Suppressor macrophage treated with lipopolysaccharide for 4 hours (primary cell): ENCODE results near the gene CRLF1.
A peak's percentile ranks its signal among the peaks of the same experiment; 100 is the strongest.

Source experiments
- DNase-seq: peaks from one replicate; pipeline ENCODE4 v3.0.0-alpha.2; 2020

Gene CRLF1

GRCh38 chr19:18636183-18636968 is 29.8 kb upstream of the CRLF1 start:
- peak; percentile 100 for DNase-seq

DNA sequence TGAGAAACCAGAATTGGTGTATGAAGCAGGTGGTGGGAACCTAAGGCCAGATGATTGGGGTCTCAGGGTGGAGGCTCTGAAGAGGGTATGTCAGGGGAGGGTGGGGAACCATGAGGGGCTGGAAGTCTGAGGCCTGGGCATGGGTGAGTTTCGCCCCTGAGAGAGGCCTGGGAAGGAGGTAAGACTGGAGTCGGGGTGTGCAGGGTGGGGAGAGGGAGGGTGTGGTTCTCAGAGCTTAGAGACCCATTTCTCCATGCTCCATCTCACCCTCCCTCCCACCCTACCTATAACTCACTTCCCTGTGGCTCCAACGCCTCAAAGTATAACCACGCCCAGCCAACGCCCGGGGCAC is 29.2 kb upstream of the CRLF1 start:
- no peak for DNase-seq

DNA sequence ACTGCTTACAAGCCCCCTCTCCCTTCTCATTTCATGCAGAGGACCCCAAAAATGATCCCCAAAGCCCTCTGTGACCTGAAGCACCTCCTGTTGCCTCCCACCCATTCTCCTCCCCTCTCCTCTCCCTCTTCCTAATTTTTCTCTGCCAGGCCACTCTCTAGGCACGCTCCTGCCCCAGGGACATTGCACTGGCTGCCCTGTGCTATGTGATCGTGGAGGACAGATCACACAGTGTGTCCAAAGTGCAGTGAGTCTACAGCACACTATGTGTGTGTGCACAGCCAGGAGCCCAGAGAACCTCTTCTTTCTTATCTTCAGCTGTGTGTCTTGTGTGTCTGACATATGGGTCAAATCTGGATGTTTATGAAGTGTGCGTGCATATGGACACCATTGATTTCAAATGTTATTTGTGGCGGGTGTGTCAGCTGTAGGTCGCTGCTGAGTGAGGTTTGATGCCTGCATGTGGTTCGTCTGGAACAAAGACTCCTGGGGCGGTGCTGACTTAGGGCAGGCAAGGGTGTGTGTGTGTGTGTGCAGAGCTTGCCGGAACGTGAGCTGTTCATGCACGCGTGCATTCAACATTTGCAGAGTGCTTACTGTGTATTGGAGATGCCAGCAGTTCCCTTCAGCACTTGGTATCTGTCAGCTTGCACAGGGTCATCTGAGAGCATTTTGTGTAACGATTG is 28.2 kb upstream of the CRLF1 start:
- no peak for DNase-seq

DNA sequence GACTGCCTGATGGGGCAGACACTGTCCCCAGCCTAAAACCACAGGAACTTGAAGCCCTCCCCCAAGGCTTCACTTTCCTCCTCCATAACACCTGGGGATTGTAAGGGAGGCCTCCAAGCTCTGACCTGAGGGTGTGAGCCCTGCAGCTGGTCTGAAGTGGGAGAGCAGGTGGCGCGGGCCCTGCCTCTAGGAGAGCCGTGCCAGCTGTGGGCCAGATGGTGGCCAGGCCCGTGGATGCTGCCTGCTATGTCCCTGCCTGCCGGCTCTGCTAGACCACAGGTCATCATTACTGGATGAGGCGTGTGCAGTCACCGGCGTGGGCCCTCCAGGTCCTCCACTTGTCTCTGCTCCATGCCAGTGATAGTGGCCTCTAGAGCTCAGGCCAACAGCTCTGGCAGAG is 26.7 kb upstream of the CRLF1 start:
- no peak for DNase-seq

DNA sequence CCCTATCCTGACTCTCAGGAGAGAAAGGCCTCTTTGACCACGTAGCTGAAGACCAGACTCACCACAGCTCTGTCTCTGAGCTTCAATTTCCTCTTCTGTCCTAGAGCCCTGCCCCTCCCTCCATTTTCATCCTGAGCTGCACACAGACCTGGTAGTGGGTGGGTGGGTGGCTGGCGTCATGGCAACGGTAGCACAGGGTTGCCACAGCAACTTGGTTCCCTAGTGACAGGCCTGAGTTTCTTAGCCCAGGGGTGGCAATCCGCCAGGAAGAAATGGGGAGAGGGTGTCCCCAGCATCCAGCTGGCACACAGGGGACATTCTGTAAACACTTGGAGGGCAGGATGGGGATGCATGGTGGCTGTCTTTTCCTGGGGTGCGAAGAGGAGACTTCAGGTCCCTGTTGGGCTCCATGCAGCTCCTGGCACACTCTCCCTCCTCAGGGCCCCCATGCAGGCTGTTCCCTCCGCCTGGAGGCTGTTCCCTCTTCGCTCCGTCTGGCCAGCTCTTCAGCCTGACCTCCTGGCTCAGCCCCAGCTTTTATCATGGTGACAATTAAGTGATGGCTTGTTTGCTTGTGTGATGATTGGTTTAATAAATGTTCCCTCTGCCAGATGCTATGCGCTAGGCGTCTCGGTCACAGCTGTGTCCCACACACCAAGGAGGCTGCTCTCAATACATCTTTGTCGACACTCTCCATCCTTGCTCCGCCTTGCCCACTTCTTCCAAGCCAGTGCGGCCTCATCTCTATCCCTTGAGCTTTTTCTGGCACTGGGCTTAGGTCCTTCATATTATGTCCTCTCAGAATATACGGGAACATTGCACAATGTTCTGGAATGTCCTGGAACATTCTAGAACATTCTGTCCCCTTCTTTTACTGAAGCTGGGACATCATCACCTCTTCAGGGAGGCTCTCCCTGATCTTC is 22.8 kb upstream of the CRLF1 start:
- DNase-seq = no peak

GRCh38 chr19:18626906-18627305 is 20.3 kb upstream of the CRLF1 start:
- DNase-seq = no peak

- DNase-seq = no peak
Observed at GRCh38 chr19:18620902-18621301, 14.3 kb upstream of the CRLF1 start.

DNA sequence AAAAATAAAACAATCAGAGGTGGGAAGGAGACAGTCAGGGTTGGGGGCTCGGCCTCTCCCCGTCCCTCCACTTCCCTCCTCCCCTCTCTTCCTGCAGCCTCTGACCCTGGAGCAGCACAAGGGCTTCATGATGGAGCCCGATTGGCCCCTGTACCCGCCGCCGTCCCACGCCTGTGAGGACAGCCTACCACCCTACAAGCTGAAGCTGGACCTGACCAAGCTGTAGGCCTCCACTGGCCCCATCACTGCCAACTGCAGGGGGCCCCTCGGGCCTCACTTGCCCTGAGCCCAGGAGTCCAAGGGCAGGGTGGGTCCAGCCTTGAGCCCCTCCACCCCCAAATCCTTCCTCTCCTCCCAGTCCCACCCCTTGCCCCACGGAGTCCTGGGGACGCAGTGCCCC is 13.7 kb upstream of the CRLF1 start:
- DNase-seq = no peak

DNA sequence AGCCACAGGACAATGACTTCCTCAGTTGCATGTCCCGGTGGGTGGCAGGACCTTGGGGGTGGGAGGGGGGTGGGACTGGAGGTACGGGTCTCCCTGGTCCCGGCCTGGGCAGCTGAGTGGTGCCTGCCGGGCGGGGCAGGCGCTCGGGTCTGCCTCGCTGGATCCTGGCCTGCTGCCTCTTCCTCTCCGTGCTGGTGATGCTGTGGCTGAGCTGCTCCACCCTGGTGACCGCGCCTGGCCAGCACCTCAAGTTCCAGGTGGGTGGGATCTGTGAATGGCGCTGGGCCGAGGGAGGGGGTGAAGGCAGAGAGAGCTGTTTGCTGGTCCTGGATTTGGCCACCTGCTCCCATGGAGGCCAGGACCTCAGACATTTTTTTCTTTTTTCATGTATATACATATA is 11.6 kb upstream of the CRLF1 start:
- no peak for DNase-seq

DNA sequence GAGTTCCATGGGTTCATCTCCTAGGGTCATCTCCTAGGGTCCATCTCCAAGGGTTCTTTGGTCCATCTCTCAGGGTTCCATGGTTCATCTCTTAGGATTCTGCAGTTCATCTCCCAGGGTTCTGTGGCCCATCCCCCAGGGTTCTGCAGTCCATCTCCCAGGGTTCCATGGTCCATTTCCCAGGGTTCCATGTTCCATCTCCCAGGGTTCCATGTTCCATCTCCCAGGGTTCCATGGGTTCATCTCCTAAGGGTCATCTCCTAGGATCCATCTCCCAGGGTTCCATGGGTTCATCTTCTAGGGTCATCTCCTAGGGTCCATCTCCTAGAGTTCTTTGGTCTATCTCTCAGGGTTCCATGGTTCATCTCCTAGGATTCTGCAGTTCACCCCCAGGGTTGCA is 11.0 kb upstream of the CRLF1 start:
- no peak for DNase-seq

DNA sequence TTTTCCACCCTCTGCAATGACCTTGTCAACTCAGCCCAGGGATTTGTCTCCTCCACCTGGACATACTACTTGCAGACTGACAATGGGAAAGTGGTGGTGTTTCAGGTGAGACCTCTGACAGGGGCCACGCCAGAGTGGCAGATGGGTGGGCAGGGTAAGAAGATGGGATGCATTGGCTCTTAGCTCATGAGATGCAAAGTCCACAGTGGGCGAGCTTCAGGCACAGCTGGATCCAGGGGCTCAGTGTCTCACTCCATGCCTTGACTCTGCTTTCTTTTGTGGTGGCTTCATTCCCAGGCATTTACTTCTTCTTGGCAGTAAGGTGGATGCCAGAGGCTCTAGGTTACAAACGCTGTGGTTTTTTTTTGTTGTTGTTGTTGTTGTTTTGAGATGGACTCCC is 9.4 kb upstream of the CRLF1 start:
- no peak for DNase-seq

DNA sequence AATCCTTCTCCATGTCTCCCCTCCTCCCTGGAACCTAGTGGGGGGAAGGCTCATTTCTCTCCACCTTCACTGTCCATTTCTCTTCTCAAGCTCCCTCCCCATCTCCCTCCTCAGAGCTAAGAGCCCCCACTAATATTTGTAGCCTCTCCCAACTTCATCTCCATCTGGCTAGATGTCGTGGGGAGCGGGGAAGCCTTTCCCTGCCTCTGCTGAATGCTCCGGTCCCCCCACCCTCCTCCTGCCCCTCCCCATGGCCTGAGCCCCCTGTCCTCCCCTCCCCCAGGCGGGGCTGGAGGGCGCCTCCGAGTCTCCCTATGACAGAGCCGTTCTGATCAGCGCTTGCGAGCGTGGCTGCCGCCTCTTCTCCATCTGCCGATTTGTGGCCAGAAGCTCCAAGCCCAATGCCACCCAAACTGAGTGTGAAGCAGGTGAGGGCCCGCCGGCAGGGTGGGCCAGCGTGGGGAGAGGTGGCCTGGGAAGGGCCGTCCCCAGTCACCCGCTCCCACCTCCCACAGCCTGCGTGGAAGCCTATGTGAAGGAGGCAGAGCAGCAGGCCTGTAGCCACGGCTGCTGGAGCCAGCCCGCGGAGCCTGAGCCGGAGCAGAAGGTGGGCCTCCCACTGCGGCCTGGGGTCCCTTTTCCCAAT is 7.1 kb upstream of the CRLF1 start:
- no peak for DNase-seq

- DNase-seq = no peak
Observed at GRCh38 chr19:18612772-18613588, 6.4 kb upstream of the CRLF1 start, which contains the start of gene TMEM59L. TMEM59L (plus strand) TSS chr19:18612870; CDS start chr19:18612959, 89 bp downstream.

- DNase-seq = no peak
Observed at GRCh38 chr19:18612051-18612771, 5.6 kb upstream of the CRLF1 start.

GRCh38 chr19:18611327-18612050 is 4.9 kb upstream of the CRLF1 start:
- no peak for DNase-seq

- no peak for DNase-seq
Observed at GRCh38 chr19:18610556-18611326, 4.1 kb upstream of the CRLF1 start.

DNA sequence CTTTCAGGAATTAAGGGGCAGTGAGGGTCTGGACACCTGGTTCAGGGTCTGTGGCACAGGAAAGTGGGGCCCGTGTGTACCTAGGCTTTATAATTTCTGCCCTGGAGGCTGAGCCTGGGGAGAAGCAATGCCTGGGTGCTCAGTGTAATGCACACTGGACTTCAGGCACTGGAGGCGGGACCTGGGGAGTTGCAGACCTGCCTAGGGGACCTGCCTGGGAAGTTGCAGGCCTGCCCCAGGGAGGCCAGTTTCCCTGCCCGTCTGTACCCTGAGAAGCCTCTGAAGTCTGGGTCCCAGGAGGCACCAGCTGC is 3.6 kb upstream of the CRLF1 start:
- DNase-seq = no peak

DNA sequence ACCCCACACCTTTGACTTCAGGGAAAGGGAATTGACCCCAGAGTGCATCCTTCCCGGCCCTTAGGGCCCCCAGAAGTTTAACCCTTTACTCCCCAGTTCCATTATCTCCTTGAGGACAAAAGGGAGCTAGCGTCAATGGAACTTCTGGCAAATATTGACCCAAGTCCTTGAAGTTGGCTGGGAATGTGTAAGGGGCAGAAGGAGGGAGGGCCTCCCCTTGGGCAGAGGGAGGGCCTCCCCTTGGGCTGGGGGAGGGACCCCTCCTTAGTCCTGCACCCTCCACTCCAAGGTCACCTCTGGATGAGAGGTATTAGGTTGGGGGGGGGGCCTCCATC is 3.1 kb upstream of the CRLF1 start:
- no peak for DNase-seq

- no peak for DNase-seq
Observed at GRCh38 chr19:18608805-18609716, 2.5 kb upstream of the CRLF1 start.
